Eye (tissue), 1 donor: Measurements from ENCODE around the gene MUSK.

Source experiments
- DNase-seq: peaks from one replicate; pipeline ENCODE4 v3.0.0-alpha.2; 2015

Gene MUSK

GRCh38 chr9:110700953-110701352 lies 32.4 kb downstream of the MUSK start:
- DNase-seq = no peak

GRCh38 chr9:110703669-110704068 lies 35.1 kb downstream of the MUSK start:
- DNase-seq = no peak

- DNase-seq = no peak
Observed at GRCh38 chr9:110707419-110707818, 38.8 kb downstream of the MUSK start.

- DNase-seq = no peak
Observed at GRCh38 chr9:110710420-110710819, 41.8 kb downstream of the MUSK start.

GRCh38 chr9:110712955-110713354 lies 44.4 kb downstream of the MUSK start:
- no peak for DNase-seq

GRCh38 chr9:110714314-110714713 lies 45.7 kb downstream of the MUSK start:
- DNase-seq = no peak

GRCh38 chr9:110728058-110728457 lies 59.5 kb downstream of the MUSK start:
- DNase-seq = peak; percentile 11

- no peak for DNase-seq
Observed at GRCh38 chr9:110729641-110730040, 61.0 kb downstream of the MUSK start.

- DNase-seq = no peak
Observed at GRCh38 chr9:110731437-110732028, 62.9 kb downstream of the MUSK start.

- no peak for DNase-seq
Observed at GRCh38 chr9:110738982-110739381, 70.4 kb downstream of the MUSK start.

GRCh38 chr9:110742741-110743371 lies 74.3 kb downstream of the MUSK start:
- DNase-seq = peak; percentile 49

- DNase-seq = peak; percentile 35
Observed at GRCh38 chr9:110744715-110745384, 76.3 kb downstream of the MUSK start.

GRCh38 chr9:110745676-110746075 lies 77.1 kb downstream of the MUSK start:
- DNase-seq = no peak

GRCh38 chr9:110746211-110746930 lies 77.8 kb downstream of the MUSK start:
- DNase-seq = no peak

- DNase-seq = no peak
Observed at GRCh38 chr9:110748251-110748893, 79.8 kb downstream of the MUSK start.

- no peak for DNase-seq
Observed at GRCh38 chr9:110750272-110750671, 81.7 kb downstream of the MUSK start.

GRCh38 chr9:110751971-110752370 lies 83.4 kb downstream of the MUSK start:
- no peak for DNase-seq

GRCh38 chr9:110752766-110753165 lies 84.2 kb downstream of the MUSK start:
- DNase-seq = peak; percentile 22

GRCh38 chr9:110753731-110754231 lies 85.2 kb downstream of the MUSK start:
- no peak for DNase-seq

- no peak for DNase-seq
Observed at GRCh38 chr9:110755179-110755578, 86.6 kb downstream of the MUSK start.

GRCh38 chr9:110758201-110758600 lies 89.6 kb downstream of the MUSK start:
- no peak for DNase-seq

GRCh38 chr9:110762783-110763182 lies 94.2 kb downstream of the MUSK start:
- no peak for DNase-seq

GRCh38 chr9:110763568-110763967 lies 95.0 kb downstream of the MUSK start:
- no peak for DNase-seq
